Measurements from ENCODE around the gene TRIM22.

DNA sequence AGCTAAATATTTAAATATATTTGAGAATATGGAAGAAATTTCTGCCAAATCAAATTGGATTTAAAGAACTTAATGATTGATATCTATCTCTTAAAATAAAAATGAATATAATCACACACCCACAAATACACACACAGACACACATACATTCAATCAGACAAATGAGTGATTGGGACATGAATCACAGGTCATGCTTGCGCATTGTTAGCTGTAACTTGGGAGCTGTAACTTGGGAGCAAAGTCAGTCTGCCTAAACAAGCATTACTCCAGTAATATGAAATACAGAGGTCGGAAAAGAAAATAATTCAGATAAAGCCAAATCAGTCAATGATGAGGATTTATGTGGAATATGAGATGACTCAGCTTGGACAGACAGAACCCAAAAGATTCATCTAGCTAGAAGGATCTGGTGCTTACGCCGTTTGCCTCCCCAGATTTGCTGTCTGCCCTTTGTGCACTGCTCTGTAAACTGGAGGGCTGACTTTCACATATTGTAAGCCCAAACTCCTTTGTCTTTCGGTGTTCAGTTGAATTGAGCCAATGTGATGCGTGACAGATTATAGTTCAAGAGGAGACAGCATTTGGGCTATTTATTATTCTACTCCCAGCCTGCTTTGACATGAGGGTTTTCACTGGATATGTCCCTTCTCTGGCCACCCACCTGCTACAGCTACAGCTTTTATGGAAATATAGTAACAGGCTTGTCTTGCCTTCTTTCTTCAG, 48.2 kb downstream of the TRIM22 start:
- TF ChIP-seq, protein P1, sequence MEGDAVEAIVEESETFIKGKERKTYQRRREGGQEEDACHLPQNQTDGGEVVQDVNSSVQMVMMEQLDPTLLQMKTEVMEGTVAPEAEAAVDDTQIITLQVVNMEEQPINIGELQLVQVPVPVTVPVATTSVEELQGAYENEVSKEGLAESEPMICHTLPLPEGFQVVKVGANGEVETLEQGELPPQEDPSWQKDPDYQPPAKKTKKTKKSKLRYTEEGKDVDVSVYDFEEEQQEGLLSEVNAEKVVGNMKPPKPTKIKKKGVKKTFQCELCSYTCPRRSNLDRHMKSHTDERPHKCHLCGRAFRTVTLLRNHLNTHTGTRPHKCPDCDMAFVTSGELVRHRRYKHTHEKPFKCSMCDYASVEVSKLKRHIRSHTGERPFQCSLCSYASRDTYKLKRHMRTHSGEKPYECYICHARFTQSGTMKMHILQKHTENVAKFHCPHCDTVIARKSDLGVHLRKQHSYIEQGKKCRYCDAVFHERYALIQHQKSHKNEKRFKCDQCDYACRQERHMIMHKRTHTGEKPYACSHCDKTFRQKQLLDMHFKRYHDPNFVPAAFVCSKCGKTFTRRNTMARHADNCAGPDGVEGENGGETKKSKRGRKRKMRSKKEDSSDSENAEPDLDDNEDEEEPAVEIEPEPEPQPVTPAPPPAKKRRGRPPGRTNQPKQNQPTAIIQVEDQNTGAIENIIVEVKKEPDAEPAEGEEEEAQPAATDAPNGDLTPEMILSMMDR (IDR thresholded peaks at IDR 0.05; ENCODE audit: low read depth, low read length) = no peak
- TF ChIP-seq EZH2phosphoT487 (IDR thresholded peaks at IDR 0.05; ENCODE audit: low read depth) = no peak
